SK-N-SH (cell line): ENCODE data around the gene COBL. TPM values are rescaled to one million over a fixed set of nuclear protein-coding genes. Genes with fewer than 3 reads are reported as not detected.

ENCODE experiments used
- CTCF ChIA-PET: fragments of 300-600, 350-600 bp; formaldehyde crosslinking; extraction: SDS; loops from one replicate; lab custom pipeline; 2021; lab: Yijun Ruan, JAX
- POLR2A ChIA-PET: fragments of 350-600 bp; sonication (Branson Sonifier 250); formaldehyde crosslinking; extraction: SDS; loops from one replicate; lab custom pipeline; 2020; ENCODE audit warnings: antibody characterized with exemption, inconsistent platforms; lab: Yijun Ruan, JAX
- DNase-seq: peaks from one replicate; pipeline ENCODE4 v3.0.0; 2012
- H2AFZ ChIP-seq: fragments of 200-600 bp; sonication (generic); 2 replicates; pipeline ENCODE4 v1.8.1; 2016; ENCODE audit warnings: antibody characterized with exemption, mild to moderate bottlenecking, low read depth
- H3F3A ChIP-seq: fragments of 200-600 bp; sonication (generic); replicated peaks from 2 replicates; pipeline ENCODE3; 2016; ENCODE audit warnings: antibody characterized with exemption, mild to moderate bottlenecking; ENCODE audit not compliant: insufficient read depth
- H3K27ac ChIP-seq, 2 experiments: fragments of 200-500 bp in 1 of 2; fragments of 200-600 bp in 1 of 2; sonication (Bioruptor generic) in 1 of 2; sonication (generic), shearing (Covaris generic) in 1 of 2; 2 replicates each; pipeline versions ENCODE4 v1.5.1 to v1.6.1; 2014 to 2016; ENCODE audit warnings: low read depth in 2 of 2, inconsistent platforms in 1 of 2, low read length in 1 of 2, mild to moderate bottlenecking in 1 of 2, mixed read lengths in 1 of 2
- H3K27me3 ChIP-seq: fragments of 200-600 bp; sonication (generic), shearing (Covaris generic); 2 replicates; pipeline ENCODE4 v1.6.1; 2016; ENCODE audit warnings: mixed run types; ENCODE audit not compliant: insufficient read depth
- H3K36me3 ChIP-seq, 2 experiments: fragments of 200-500 bp in 1 of 2; fragments of 200-600 bp in 1 of 2; sonication (Bioruptor generic) in 1 of 2; sonication (generic) in 1 of 2; replicated peaks in 1 of 2; 2 replicates each; pipeline versions ENCODE3 to v1.5.1; 2014 to 2016; ENCODE audit warnings: low read length in 1 of 2, mild to moderate bottlenecking in 1 of 2; ENCODE audit not compliant: insufficient read depth in 2 of 2, control insufficient read depth in 1 of 2
- H3K4me1 ChIP-seq, 2 experiments: fragments of 200-500 bp in 1 of 2; fragments of 200-600 bp in 1 of 2; sonication (Bioruptor generic) in 1 of 2; sonication (generic), shearing (Covaris generic) in 1 of 2; 2 replicates each; pipeline versions ENCODE4 v1.5.1 to v1.6.1; 2014 to 2016; ENCODE audit warnings: low read depth in 1 of 2, low read length in 1 of 2, mixed run types in 1 of 2; ENCODE audit not compliant: insufficient read depth in 2 of 2, control insufficient read depth in 1 of 2
- H3K4me2 ChIP-seq: fragments of 200-600 bp; sonication (generic), shearing (Covaris generic); 2 replicates; pipeline ENCODE4 v1.6.1; 2017; ENCODE audit warnings: mixed run types
- H3K4me3 ChIP-seq, 2 experiments: fragments of 200-500 bp in 1 of 2; fragments of 200-600 bp in 1 of 2; sonication (Bioruptor generic) in 1 of 2; sonication (generic), shearing (Covaris generic) in 1 of 2; 2 replicates each; pipeline versions ENCODE4 v1.5.1 to v1.8.1; 2014 to 2016; ENCODE audit warnings: low read depth in 2 of 2, inconsistent platforms in 1 of 2, low read length in 1 of 2, mild to moderate bottlenecking in 1 of 2, mixed read lengths in 1 of 2, moderate library complexity in 1 of 2
- H3K79me2 ChIP-seq: fragments of 200-600 bp; sonication (generic); 2 replicates; pipeline ENCODE4 v1.8.1; 2017; ENCODE audit warnings: mild to moderate bottlenecking; ENCODE audit not compliant: insufficient read depth
- H3K9ac ChIP-seq: fragments of 200-600 bp; sonication (generic); 2 replicates; pipeline ENCODE4 v1.6.1; 2017; ENCODE audit warnings: mixed run types
- H3K9me2 ChIP-seq: fragments of 200-600 bp; sonication (generic); 2 replicates; pipeline ENCODE4 v1.6.1; 2017; ENCODE audit warnings: mixed run types
- H3K9me3 ChIP-seq: fragments of 200-600 bp; sonication (generic); 2 replicates; pipeline ENCODE4 v1.6.1; 2017; ENCODE audit warnings: mixed run types, mild to moderate bottlenecking, moderate library complexity
- H4K20me1 ChIP-seq: fragments of 200-600 bp; sonication (generic); 2 replicates; pipeline ENCODE4 v1.6.1; 2017; ENCODE audit warnings: mild to moderate bottlenecking, mixed run types; ENCODE audit not compliant: insufficient read depth
- EP300 ChIP-seq, 2 experiments: IDR thresholded peaks; 2 replicates each; pipeline versions ENCODE4 v1.4.0 to v1.6.1; 2012; ENCODE audit warnings: borderline replicate concordance in 1 of 2, low read depth in 1 of 2, low read length in 1 of 2
- EZH2phosphoT487 ChIP-seq: fragments of 200-600 bp; sonication (generic); IDR thresholded peaks from 2 replicates; pipeline ENCODE4 v1.6.1; 2017; ENCODE audit warnings: low read depth, mixed run types, mild to moderate bottlenecking, antibody characterized with exemption, moderate library complexity, borderline replicate concordance
- FOSL2 ChIP-seq: IDR thresholded peaks from 2 replicates; pipeline ENCODE4 v1.4.0; 2012; ENCODE audit warnings: low read depth, mild to moderate bottlenecking, moderate library complexity, borderline replicate concordance
- FOXJ3 ChIP-seq: sonication (generic); formaldehyde crosslinking; IDR thresholded peaks from 2 replicates; pipeline ENCODE4 v1.5.1; 2020; ENCODE audit warnings: mild to moderate bottlenecking, missing genetic modification reagents
- IRF3 ChIP-seq: fragments of 150-350 bp; IDR thresholded peaks from 2 replicates; pipeline ENCODE4 v1.6.1; 2016; ENCODE audit warnings: mild to moderate bottlenecking, low read depth, low read length
- MAX ChIP-seq: IDR thresholded peaks from 2 replicates; pipeline ENCODE4 v1.4.0; 2012; ENCODE audit warnings: low read depth
- MEF2A ChIP-seq: IDR thresholded peaks from 2 replicates; pipeline ENCODE4 v1.4.0; 2012; ENCODE audit warnings: low read depth, borderline replicate concordance
- MXI1 ChIP-seq: IDR thresholded peaks from 2 replicates; pipeline ENCODE4 v1.6.1; 2012; ENCODE audit warnings: mild to moderate bottlenecking, low read depth, low read length, improper control_type of control experiment
- NFIC ChIP-seq: IDR thresholded peaks from 2 replicates; pipeline ENCODE4 v1.4.0; 2012; ENCODE audit warnings: borderline replicate concordance
- NRF1 ChIP-seq: IDR thresholded peaks from 2 replicates; pipeline ENCODE4 v1.6.1; 2012; ENCODE audit warnings: low read depth, mild to moderate bottlenecking, low read length
- POLR2AphosphoS5 ChIP-seq: IDR thresholded peaks from 2 replicates; pipeline ENCODE4 v1.6.1; 2012; ENCODE audit warnings: low read depth, low read length
- RCOR1 ChIP-seq: fragments of 150-350 bp; IDR thresholded peaks from 2 replicates; pipeline ENCODE4 v1.6.1; 2017; ENCODE audit warnings: antibody characterized with exemption, low read length
- RFX5 ChIP-seq: IDR thresholded peaks from 2 replicates; pipeline ENCODE4 v1.6.1; 2012; ENCODE audit warnings: mild to moderate bottlenecking, improper control_type of control experiment, low read length
- SMC3 ChIP-seq: IDR thresholded peaks from 2 replicates; pipeline ENCODE4 v1.6.1; 2012; ENCODE audit warnings: low read depth, low read length, improper control_type of control experiment
- TCF12 ChIP-seq: IDR thresholded peaks from 2 replicates; pipeline ENCODE4 v1.4.0; 2012
- USF2 ChIP-seq: fragments of 150-350 bp; IDR thresholded peaks from 2 replicates; pipeline ENCODE4 v1.6.1; 2017; ENCODE audit warnings: antibody characterized with exemption, low read length, low read depth, borderline replicate concordance
- WGBS: methylation state at CpG from one replicate; pipeline ENCODE4 v1.1.6; 2017; ENCODE audit warnings: low lambda C conversion rate; 5-methylcytosine and 5-hydroxymethylcytosine counted together
- polyA plus RNA-seq, 3 experiments: library from polyadenylated mRNA; depleted of rRNA; stranded (reverse); fragments of >200 nt; gene quantifications; 2 replicates each; pipeline ENCODE4 v1.2.3, GENCODE V29; 2012

The COBL gene
- polyA plus RNA-seq, 1 of the 3 experiments (the other 2 are of a cell fraction), result under 0.01 TPM

GRCh38 chr7:51329696-51330263 is 13.2 kb upstream of the COBL start:
- Histone ChIP-seq H3K27me3 (no peaks in the 10 kb centered on the region), H3K9ac (no peak overlapping the region), H3K4me1 (no peaks in the 10 kb centered on the region), H3F3A (no peaks in the 10 kb centered on the region), H3K27ac (no peak overlapping the region), H3K4me3 (no peak overlapping the region), H3K79me2 (no peaks in the 10 kb centered on the region), H3K9me3 (peaks cover 5% of the 10 kb centered on the region; the same call in 1 of the 2 replicates), H3K36me3 (no peaks in the 10 kb centered on the region), H4K20me1 (no peaks in the 10 kb centered on the region), H3K4me2 (no peak overlapping the region), H2AFZ (no peak overlapping the region), H3K9me2 (no peaks in the 10 kb centered on the region; the same call in 1 of the 2 replicates)
- WGBS, result 16% methylated on average over 4 of the region's 4 CpGs
- TF ChIP-seq EP300 (IDR thresholded peaks at IDR 0.05; ENCODE audit: borderline replicate concordance in 1 of 2, low read depth in 1 of 2, low read length in 1 of 2) (no peak), EZH2phosphoT487 (no peak), POLR2AphosphoS5 (no peak), NRF1 (no peak), FOSL2 (no peak), MXI1 (no peak), MAX (no peak), TCF12 (no peak), FOXJ3 (CRISPR knock-in tag) (no peak), MEF2A (no peak), RCOR1 (no peak), NFIC (no peak), USF2 (no peak), SMC3 (no peak)
- no peak for DNase-seq
- ChIA-PET POLR2A (no interaction called here), CTCF (interaction anchor here (0.5 to 1.6 kb wide), 2 partner anchors 11 to 189 kb away, joined by 3 to 4 read pairs; no protein-coding TSS in a partner anchor)

- Histone ChIP-seq H3K36me3 (no peaks in the 10 kb centered on the region), H3K27me3 (no peaks in the 10 kb centered on the region), H4K20me1 (no peaks in the 10 kb centered on the region), H3K4me1 (no peaks in the 10 kb centered on the region), H2AFZ (no peak overlapping the region), H3K79me2 (no peaks in the 10 kb centered on the region), H3K9me3 (peaks cover 5% of the 10 kb centered on the region; the same call in 1 of the 2 replicates), H3K9ac (no peak overlapping the region), H3K9me2 (no peaks in the 10 kb centered on the region; the same call in 1 of the 2 replicates), H3F3A (no peaks in the 10 kb centered on the region), H3K27ac (no peak overlapping the region), H3K4me3 (no peak overlapping the region), H3K4me2 (no peak overlapping the region)
- POLR2A ChIA-PET, result no interaction called here
- DNase-seq, result no peak
- no peak for TF ChIP-seq RFX5
- no peak for TF ChIP-seq IRF3
- no peak for TF ChIP-seq NFIC
- TF ChIP-seq USF2, result no peak
- no peak for TF ChIP-seq NRF1
- 9% methylated on average over 1 of the region's 1 CpG for WGBS
- CTCF ChIA-PET, result interaction anchor here (0.7 kb wide), 1 partner anchor 167 kb away, joined by 3 read pairs; no protein-coding TSS in a partner anchor
These were observed 11.8 kb upstream of the COBL start for GRCh38 chr7:51328351-51328801.
